ENCODE data around the gene CELF6. TPM values are rescaled to one million over a fixed set of nuclear protein-coding genes. Genes with fewer than 3 reads are reported as not detected.

The CELF6 gene
- total and polyA plus RNA-seq, 2 donors from 2014 or later, result 3.5 to 3.8 TPM

DNA sequence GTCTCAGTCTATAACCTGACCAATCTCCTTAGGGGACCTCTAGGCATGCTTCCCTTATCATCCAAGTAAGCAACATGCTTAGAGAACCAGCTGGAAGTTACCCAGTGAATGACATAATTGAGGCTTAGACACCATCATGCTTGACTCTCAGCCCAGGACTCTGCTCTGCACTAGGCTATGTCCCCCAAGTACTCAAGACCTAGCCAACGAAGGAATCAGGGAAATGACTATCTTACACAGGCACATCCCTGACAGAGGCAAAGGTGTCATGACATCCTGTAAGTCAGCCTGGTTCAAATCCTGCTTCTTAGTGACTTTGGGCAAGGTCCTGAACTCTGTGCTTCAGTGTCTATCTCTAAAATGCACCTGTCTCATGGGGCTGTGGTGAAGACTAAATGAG, 24.6 kb upstream of the CELF6 start:
- TF ChIP-seq, protein P1, sequence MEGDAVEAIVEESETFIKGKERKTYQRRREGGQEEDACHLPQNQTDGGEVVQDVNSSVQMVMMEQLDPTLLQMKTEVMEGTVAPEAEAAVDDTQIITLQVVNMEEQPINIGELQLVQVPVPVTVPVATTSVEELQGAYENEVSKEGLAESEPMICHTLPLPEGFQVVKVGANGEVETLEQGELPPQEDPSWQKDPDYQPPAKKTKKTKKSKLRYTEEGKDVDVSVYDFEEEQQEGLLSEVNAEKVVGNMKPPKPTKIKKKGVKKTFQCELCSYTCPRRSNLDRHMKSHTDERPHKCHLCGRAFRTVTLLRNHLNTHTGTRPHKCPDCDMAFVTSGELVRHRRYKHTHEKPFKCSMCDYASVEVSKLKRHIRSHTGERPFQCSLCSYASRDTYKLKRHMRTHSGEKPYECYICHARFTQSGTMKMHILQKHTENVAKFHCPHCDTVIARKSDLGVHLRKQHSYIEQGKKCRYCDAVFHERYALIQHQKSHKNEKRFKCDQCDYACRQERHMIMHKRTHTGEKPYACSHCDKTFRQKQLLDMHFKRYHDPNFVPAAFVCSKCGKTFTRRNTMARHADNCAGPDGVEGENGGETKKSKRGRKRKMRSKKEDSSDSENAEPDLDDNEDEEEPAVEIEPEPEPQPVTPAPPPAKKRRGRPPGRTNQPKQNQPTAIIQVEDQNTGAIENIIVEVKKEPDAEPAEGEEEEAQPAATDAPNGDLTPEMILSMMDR (IDR thresholded peaks at IDR 0.05; ENCODE audit: borderline replicate concordance, extremely low read depth, insufficient read depth), result no peak
- peaks cover 8 to 67% (median 40%) of the 10 kb centered on the region in 3 donors for H3K36me3 ChIP-seq (ENCODE audit: control insufficient read depth in 2 of 3, insufficient read depth in 3 of 3, low read length in 3 of 3)
- intact Hi-C loops (cut with DNase I), result no loop called here
- H3K4me3 ChIP-seq (ENCODE audit: low read length in 3 of 3), result no peak overlapping the region
- H3K9me3 ChIP-seq (ENCODE audit: control insufficient read depth in 2 of 3, insufficient read depth in 1 of 3, low read length in 3 of 3), result no peaks in the 10 kb centered on the region
- H3K27ac ChIP-seq (ENCODE audit: low read depth in 2 of 2, low read length in 2 of 2), result no peak overlapping the region
- H3K4me1 ChIP-seq (ENCODE audit: control insufficient read depth in 2 of 3, insufficient read depth in 2 of 3, low read depth in 1 of 3, low read length in 3 of 3), result no peaks in the 10 kb centered on the region
- H3K9ac ChIP-seq (ENCODE audit: low read length in 3 of 3), result no peak overlapping the region
- H3K27me3 ChIP-seq (ENCODE audit: control insufficient read depth, insufficient read depth, low read length), result no peaks in the 10 kb centered on the region
- FAIRE-seq, result no peak
- no peak for DNase-seq

DNA sequence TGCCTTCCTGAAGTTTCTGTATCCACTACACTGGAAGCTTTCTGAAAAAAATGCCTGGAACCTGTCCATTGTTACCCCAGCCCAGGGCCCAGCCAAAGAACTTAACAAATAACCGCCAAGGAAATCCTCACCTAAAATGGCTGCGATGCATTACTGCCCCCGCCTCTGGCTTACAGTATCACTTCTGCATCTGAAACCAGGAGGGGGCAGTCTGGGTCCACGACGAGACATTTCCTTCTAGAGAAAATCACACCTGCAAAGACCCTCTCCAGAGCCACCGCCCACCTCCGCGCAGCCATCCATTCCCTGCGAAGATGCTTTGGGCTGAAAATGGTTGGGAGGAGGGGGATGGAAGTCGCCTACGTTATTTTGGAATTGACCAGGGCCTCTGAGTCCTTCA, 22.4 kb upstream of the CELF6 start:
- no peaks in the 10 kb centered on the region for H3K9me3 ChIP-seq (ENCODE audit: control insufficient read depth in 2 of 3, insufficient read depth in 1 of 3, low read length in 3 of 3)
- H3K27me3 ChIP-seq (ENCODE audit: control insufficient read depth, insufficient read depth, low read length), result no peaks in the 10 kb centered on the region
- intact Hi-C loops (cut with DNase I), result no loop called here
- no peak overlapping the region for H3K9ac ChIP-seq (ENCODE audit: low read length in 3 of 3)
- no peak overlapping the region for H3K27ac ChIP-seq (ENCODE audit: low read depth in 2 of 2, low read length in 2 of 2)
- H3K4me1 ChIP-seq (ENCODE audit: control insufficient read depth in 2 of 3, insufficient read depth in 2 of 3, low read depth in 1 of 3, low read length in 3 of 3), result no peaks in the 10 kb centered on the region
- peak in 4 of 5 donors; percentile 43 to 57 (median 46) for DNase-seq
- no peak for FAIRE-seq
- H3K36me3 ChIP-seq (ENCODE audit: control insufficient read depth in 2 of 3, insufficient read depth in 3 of 3, low read length in 3 of 3), result peaks cover 4 to 58% (median 26%) of the 10 kb centered on the region in 3 donors
- TF ChIP-seq, protein P1 (IDR thresholded peaks at IDR 0.05; ENCODE audit: borderline replicate concordance, extremely low read depth, insufficient read depth), result peak; percentile 36
- H3K4me3 ChIP-seq (ENCODE audit: low read length in 3 of 3), result no peak overlapping the region

DNA sequence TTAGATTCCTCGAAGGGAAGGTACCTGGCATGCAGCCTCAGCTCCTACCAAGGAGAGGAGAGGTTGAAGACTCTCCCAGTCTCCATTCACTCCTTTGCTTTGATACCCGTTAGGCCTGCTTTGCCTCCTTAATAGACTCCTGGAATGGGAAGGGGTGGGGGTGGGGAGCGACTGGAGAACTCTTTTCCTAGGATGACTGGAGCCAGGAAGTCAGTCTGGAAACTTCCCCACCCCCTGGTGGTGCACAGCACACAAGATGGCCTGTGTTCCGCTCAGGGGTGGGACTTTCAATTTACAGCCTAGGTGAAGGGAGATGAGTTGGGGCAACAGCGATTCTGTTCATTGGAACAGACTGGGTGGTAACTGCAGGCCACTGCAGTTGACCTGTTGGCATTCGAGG, 21.4 kb upstream of the CELF6 start:
- Histone ChIP-seq H3K36me3 (ENCODE audit: control insufficient read depth in 2 of 3, insufficient read depth in 3 of 3, low read length in 3 of 3) (peaks cover 4 to 48% (median 21%) of the 10 kb centered on the region in 3 donors), H3K9me3 (ENCODE audit: control insufficient read depth in 2 of 3, insufficient read depth in 1 of 3, low read length in 3 of 3) (no peaks in the 10 kb centered on the region), H3K4me1 (ENCODE audit: control insufficient read depth in 2 of 3, insufficient read depth in 2 of 3, low read depth in 1 of 3, low read length in 3 of 3) (no peaks in the 10 kb centered on the region), H3K27me3 (ENCODE audit: control insufficient read depth, insufficient read depth, low read length) (no peaks in the 10 kb centered on the region), H3K9ac (ENCODE audit: low read length in 3 of 3) (no peak overlapping the region), H3K4me3 (ENCODE audit: low read length in 3 of 3) (no peak overlapping the region), H3K27ac (ENCODE audit: low read depth in 2 of 2, low read length in 2 of 2) (no peak overlapping the region)
- DNase-seq (peak in 3 of 5 donors; percentile 12 to 49 (median 22)), FAIRE-seq (no peak)
- intact Hi-C loops (cut with DNase I), result no loop called here
- TF ChIP-seq, protein P1 (IDR thresholded peaks at IDR 0.05; ENCODE audit: borderline replicate concordance, extremely low read depth, insufficient read depth), result no peak

DNA sequence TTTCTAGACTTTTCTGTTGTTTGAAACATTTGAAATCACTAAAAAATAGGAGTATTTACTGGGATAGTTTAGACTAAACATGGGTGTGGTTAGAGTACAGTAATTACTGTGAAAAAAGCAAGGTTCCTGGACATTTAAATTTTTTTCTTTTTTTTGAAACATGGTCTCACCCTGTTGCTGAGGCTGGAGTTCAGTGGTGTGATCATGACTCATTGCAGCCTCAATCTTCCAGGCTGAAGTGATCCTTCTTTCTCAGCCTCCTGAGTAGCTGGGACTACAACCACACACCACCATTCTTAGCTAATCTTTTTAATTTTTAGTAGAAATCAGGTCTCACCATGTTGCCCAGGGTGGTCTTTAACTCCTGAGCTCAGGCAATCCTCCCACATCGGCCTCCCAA, 20.4 kb upstream of the CELF6 start:
- TF ChIP-seq, protein P1 (IDR thresholded peaks at IDR 0.05; ENCODE audit: borderline replicate concordance, extremely low read depth, insufficient read depth), result no peak
- no peak for FAIRE-seq

More for the DNA sequence above, 20.4 kb upstream of the CELF6 start:
- DNase-seq, result no peak
- no peak overlapping the region for H3K4me3 ChIP-seq (ENCODE audit: low read length in 3 of 3)
- no peaks in the 10 kb centered on the region for H3K9me3 ChIP-seq (ENCODE audit: control insufficient read depth in 2 of 3, insufficient read depth in 1 of 3, low read length in 3 of 3)
- peaks cover 2 to 39% (median 11%) of the 10 kb centered on the region in 3 donors for H3K36me3 ChIP-seq (ENCODE audit: control insufficient read depth in 2 of 3, insufficient read depth in 3 of 3, low read length in 3 of 3)
- H3K27me3 ChIP-seq (ENCODE audit: control insufficient read depth, insufficient read depth, low read length), result no peaks in the 10 kb centered on the region
- no peaks in the 10 kb centered on the region for H3K4me1 ChIP-seq (ENCODE audit: control insufficient read depth in 2 of 3, insufficient read depth in 2 of 3, low read depth in 1 of 3, low read length in 3 of 3)
- no peak overlapping the region for H3K9ac ChIP-seq (ENCODE audit: low read length in 3 of 3)
- intact Hi-C loops (cut with DNase I), result no loop called here
- no peak overlapping the region for H3K27ac ChIP-seq (ENCODE audit: low read depth in 2 of 2, low read length in 2 of 2)
